ENCODE results near the gene LGALS9C.
"Not testable (repeated sequence)": the region's sequence is repeated elsewhere in the genome, so short reads cannot be mapped to it uniquely, and the experiment has no call there.

The LGALS9C gene

DNA sequence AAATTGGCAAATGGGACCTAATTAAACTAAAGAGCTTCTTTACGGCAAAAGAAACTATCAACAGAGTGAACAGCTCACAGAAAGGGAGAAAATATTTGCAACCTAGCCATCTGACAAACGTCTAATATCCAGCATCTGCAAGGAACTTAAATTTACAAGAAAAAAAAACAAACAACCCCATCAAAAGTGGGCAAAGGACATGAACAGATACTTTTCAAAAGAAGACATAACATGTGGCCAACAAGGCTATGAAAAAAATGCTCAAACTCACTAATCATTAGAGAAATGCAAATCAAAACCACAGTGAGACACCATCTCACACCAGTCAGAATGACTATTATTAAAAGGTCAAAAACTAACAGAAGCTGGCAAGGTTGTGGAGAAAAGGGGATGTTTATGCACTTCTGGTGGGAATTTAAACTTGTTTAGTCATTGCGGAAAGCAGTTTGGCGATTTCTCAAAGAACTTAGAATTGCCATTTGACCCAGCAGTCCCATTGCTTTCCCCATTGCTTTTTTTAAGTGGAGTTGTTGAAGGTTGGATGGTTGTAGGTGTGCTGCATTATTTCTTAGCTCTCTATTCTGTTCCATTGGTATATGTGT is 52.4 kb downstream of the LGALS9C start:
- in situ Hi-C loops (cut with MboI; ENCODE audit: low sequenced_read_pairs): not testable (repeated sequence)

DNA sequence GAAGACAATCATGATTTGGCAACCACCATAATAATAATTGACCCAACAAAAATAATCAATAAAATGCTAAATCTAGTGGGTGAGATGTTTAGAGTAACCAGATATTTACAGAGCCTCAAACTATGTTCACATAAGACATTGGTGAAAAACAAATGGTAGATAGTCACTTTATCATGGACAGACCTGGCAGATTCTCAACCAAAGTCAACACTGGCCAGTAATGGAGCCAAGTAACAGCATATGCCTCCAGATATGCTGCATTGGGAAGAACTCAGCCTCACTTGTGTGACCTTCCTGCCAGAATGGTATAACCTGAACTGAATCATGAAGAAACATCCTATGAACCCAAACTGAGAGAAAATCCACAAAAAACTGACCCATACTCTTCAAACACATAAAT is 53.8 kb downstream of the LGALS9C start:
- in situ Hi-C loops (cut with MboI; ENCODE audit: low sequenced_read_pairs): not testable (repeated sequence)

DNA sequence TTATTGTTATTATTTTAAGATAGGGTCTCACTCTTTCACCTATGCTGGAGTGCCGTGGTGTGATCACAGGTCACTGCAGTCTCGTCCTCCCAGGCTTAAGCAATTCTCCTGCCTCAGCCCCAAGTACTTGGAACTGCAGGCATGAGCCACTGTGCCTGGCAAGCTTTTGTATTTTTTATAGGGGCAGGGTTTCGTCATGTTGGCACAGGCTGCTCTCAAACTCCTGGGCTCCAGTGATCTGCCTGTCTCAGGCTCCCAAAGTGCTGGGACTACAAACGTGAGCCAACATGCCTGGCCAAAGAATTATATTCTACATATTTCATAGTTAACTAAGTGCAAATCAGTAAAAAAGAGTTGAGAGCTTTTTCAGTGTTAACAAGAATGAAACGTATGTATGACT is 65.6 kb downstream of the LGALS9C start:
- in situ Hi-C loops (cut with MboI; ENCODE audit: low sequenced_read_pairs): not testable (repeated sequence)

GRCh38 chr17:18542907-18543306 is 66.3 kb downstream of the LGALS9C start:
- in situ Hi-C loops (cut with MboI; ENCODE audit: low sequenced_read_pairs): not testable (repeated sequence)

Data from HL-60/S4 treated with phorbol 12-myristate 13-acetate at 8.2 ng/mL for 4 days and 3 days (cell line).